Epithelial cell of proximal tubule (primary cell): ENCODE measurements around the gene TBC1D22A. TPM values are rescaled to one million over a fixed set of nuclear protein-coding genes. Genes with fewer than 3 reads are reported as not detected.

ENCODE experiments used
- DNase-seq: peaks from one replicate; pipeline ENCODE4 v3.0.0-alpha.2; 2011; ENCODE audit warnings: low read depth
- H3K4me3 ChIP-seq: 2 replicates; pipeline ENCODE4 v1.5.1; 2011; ENCODE audit warnings: low read depth, mild to moderate bottlenecking, low read length
- CTCF ChIP-seq: conservative IDR thresholded peaks from 2 replicates; pipeline ENCODE4 v1.5.1; 2012; ENCODE audit warnings: low read depth, mild to moderate bottlenecking, low read length
- total RNA-seq: library from RNA; depleted of rRNA; stranded (reverse); fragments of >200 nt; gene quantifications from 2 replicates; pipeline ENCODE4 v1.2.3, GENCODE V29; 2015

Gene TBC1D22A
- total RNA-seq, 1 donor from 2014 or later: 22.7 TPM

- DNase-seq: no peak
- H3K4me3 ChIP-seq: no peak overlapping the region
- no peak for TF ChIP-seq CTCF
These were observed 202.5 kb downstream of the TBC1D22A start for GRCh38 chr22:46964773-46965550.

- no peak for DNase-seq
- H3K4me3 ChIP-seq: no peak overlapping the region
- no peak for TF ChIP-seq CTCF
These were observed 203.4 kb downstream of the TBC1D22A start for GRCh38 chr22:46965555-46966494.

- DNase-seq: no peak
- no peak overlapping the region for H3K4me3 ChIP-seq
- no peak for TF ChIP-seq CTCF
These were observed 204.0 kb downstream of the TBC1D22A start for GRCh38 chr22:46966495-46966845.

- no peak for DNase-seq
- H3K4me3 ChIP-seq: no peak overlapping the region
- no peak for TF ChIP-seq CTCF
These were observed 204.4 kb downstream of the TBC1D22A start for GRCh38 chr22:46966846-46967245.

GRCh38 chr22:46967445-46968358 lies 205.3 kb downstream of the TBC1D22A start:
- H3K4me3 ChIP-seq: no peak overlapping the region
- TF ChIP-seq CTCF: no peak
- DNase-seq: no peak

- no peak overlapping the region for H3K4me3 ChIP-seq
- DNase-seq: no peak
- no peak for TF ChIP-seq CTCF
These were observed 205.9 kb downstream of the TBC1D22A start for GRCh38 chr22:46968359-46968740.
